ENCODE results near the gene NTM.

DNA sequence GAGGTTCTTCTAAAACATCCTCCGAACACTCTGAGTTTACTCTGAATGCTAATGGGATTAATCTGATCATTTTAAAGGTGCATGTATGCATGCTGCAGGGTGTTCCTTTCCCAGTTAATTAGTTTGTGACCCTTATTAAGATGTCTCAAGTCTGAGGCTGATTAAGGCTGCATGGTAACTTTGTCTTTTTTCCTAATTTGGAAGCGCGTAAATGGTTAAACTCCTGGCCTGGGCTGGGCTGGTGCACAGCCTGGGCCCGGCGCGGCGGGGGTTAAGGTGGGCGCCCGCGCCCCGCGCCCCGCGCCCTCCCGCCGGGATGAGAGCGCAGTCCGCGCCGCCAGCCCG, 539.7 kb downstream of the NTM start:
- TF ChIP-seq, protein P1, sequence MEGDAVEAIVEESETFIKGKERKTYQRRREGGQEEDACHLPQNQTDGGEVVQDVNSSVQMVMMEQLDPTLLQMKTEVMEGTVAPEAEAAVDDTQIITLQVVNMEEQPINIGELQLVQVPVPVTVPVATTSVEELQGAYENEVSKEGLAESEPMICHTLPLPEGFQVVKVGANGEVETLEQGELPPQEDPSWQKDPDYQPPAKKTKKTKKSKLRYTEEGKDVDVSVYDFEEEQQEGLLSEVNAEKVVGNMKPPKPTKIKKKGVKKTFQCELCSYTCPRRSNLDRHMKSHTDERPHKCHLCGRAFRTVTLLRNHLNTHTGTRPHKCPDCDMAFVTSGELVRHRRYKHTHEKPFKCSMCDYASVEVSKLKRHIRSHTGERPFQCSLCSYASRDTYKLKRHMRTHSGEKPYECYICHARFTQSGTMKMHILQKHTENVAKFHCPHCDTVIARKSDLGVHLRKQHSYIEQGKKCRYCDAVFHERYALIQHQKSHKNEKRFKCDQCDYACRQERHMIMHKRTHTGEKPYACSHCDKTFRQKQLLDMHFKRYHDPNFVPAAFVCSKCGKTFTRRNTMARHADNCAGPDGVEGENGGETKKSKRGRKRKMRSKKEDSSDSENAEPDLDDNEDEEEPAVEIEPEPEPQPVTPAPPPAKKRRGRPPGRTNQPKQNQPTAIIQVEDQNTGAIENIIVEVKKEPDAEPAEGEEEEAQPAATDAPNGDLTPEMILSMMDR (conservative IDR thresholded peaks at IDR 0.05; ENCODE audit: low read length): no peak
- TF ChIP-seq EZH2phosphoT487 (IDR thresholded peaks at IDR 0.05; ENCODE audit: borderline replicate concordance): no peak

Data from Loucy (cell line).